Endodermal cell (in vitro differentiated cells): ENCODE results near the gene RECK. TPM values are rescaled to one million over a fixed set of nuclear protein-coding genes. Genes with fewer than 3 reads are reported as not detected.

Experiments used
- DNase-seq: peaks from one replicate; pipeline ENCODE4 v3.0.0-alpha.2; 2017
- H3K27ac ChIP-seq: 2 replicates; pipeline ENCODE4 v1.5.1; 2013; ENCODE audit warnings: mild to moderate bottlenecking, low read depth, low read length, moderate library complexity
- H3K27me3 ChIP-seq: 2 replicates; pipeline ENCODE4 v1.6.1; 2013; ENCODE audit warnings: mild to moderate bottlenecking, low read length, moderate library complexity; ENCODE audit not compliant: insufficient read depth, control insufficient read depth, poor library complexity, severe bottlenecking
- H3K36me3 ChIP-seq: 2 replicates; pipeline ENCODE4 v1.7.0; 2013; ENCODE audit warnings: mild to moderate bottlenecking, low read length, moderate library complexity; ENCODE audit not compliant: control insufficient read depth, insufficient read depth
- H3K4me1 ChIP-seq: one replicate; pipeline ENCODE4 v1.7.0; 2013; ENCODE audit warnings: low read length; ENCODE audit not compliant: control insufficient read depth, insufficient read depth
- H3K4me3 ChIP-seq: 2 replicates; pipeline ENCODE4 v1.5.1; 2013; ENCODE audit warnings: mild to moderate bottlenecking, low read length, moderate library complexity
- H3K9ac ChIP-seq: 2 replicates; pipeline ENCODE4 v1.6.1; 2013; ENCODE audit warnings: mild to moderate bottlenecking, low read length, moderate library complexity; ENCODE audit not compliant: poor library complexity, severe bottlenecking; ENCODE audit errors: extremely low read depth
- H3K9me3 ChIP-seq: 2 replicates; pipeline ENCODE4 v1.6.1; 2013; ENCODE audit warnings: mild to moderate bottlenecking, low read length, moderate library complexity; ENCODE audit not compliant: control insufficient read depth
- H3K27ac Mint-ChIP-seq: 2 replicates; pipeline ENCODE4 v1.8.0; 2020; ENCODE audit warnings: mixed read lengths
- H3K27me3 Mint-ChIP-seq: 2 replicates; pipeline ENCODE4 v1.8.0; 2021; ENCODE audit warnings: mild to moderate bottlenecking, mixed read lengths; ENCODE audit not compliant: insufficient read depth
- H3K36me3 Mint-ChIP-seq: 2 replicates; pipeline ENCODE4 v1.8.0; 2020; ENCODE audit warnings: low read depth, mixed read lengths
- H3K4me1 Mint-ChIP-seq: 2 replicates; pipeline ENCODE4 v1.8.0; 2020; ENCODE audit warnings: mixed read lengths
- H3K4me3 Mint-ChIP-seq: 2 replicates; pipeline ENCODE4 v1.8.0; 2020; ENCODE audit warnings: mild to moderate bottlenecking, moderate library complexity, mixed read lengths
- H3K9me3 Mint-ChIP-seq: 2 replicates; pipeline ENCODE4 v1.8.0; 2020; ENCODE audit warnings: mild to moderate bottlenecking, mixed read lengths
- WGBS, 2 experiments: methylation state at CpG; one replicate each; pipeline versions ENCODE4 v1.1.5 to v1.1.7; 2013; ENCODE audit warnings: missing lambda C conversion rate in 2 of 2, mixed read lengths in 1 of 2; ENCODE audit not compliant: insufficient coverage in 1 of 2, insufficient read length in 1 of 2; 5-methylcytosine and 5-hydroxymethylcytosine counted together
- total RNA-seq, 2 donors: library from RNA; stranded (reverse); fragmentation: NEBNext Ultra II Directional in 1 of 2; extraction: Animal tissue kit (Norgen Biotek cat#: 25700) in 1 of 2; gene quantifications; 2 replicates in 1 of 2; 3 replicates in 1 of 2; pipeline ENCODE4 v1.2.1, GENCODE V29; 2021
- TF ChIP-seq, protein P1 (sequence below): fragments of 200-600 bp; sonication (generic); conservative IDR thresholded peaks from 2 replicates; pipeline ENCODE4 v1.5.0; 2021; ENCODE audit warnings: antibody characterized with exemption, mild to moderate bottlenecking

Gene RECK
- total RNA-seq, 2 donors from 2014 or later = 11.5 to 16.1 TPM

DNA sequence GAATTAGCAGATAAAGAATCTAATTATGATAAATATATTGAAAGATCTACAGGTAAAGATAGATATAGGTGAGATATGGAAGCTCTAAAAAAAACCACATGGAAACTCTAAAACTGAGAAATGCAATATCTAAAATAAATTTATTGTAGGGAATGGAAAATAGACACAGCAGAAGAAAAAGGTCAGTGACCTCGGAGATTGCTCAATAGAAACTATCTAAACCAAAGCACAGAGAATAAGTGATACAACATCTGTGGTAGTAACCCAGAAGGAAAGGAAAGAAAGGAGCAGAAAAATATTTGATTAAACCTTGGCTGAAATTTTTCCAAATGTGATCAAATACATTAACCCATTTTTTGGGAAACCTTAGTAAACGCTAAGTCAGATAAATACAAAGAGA, 56.7 kb downstream of the RECK start:
- TF ChIP-seq, protein P1, sequence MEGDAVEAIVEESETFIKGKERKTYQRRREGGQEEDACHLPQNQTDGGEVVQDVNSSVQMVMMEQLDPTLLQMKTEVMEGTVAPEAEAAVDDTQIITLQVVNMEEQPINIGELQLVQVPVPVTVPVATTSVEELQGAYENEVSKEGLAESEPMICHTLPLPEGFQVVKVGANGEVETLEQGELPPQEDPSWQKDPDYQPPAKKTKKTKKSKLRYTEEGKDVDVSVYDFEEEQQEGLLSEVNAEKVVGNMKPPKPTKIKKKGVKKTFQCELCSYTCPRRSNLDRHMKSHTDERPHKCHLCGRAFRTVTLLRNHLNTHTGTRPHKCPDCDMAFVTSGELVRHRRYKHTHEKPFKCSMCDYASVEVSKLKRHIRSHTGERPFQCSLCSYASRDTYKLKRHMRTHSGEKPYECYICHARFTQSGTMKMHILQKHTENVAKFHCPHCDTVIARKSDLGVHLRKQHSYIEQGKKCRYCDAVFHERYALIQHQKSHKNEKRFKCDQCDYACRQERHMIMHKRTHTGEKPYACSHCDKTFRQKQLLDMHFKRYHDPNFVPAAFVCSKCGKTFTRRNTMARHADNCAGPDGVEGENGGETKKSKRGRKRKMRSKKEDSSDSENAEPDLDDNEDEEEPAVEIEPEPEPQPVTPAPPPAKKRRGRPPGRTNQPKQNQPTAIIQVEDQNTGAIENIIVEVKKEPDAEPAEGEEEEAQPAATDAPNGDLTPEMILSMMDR = no peak
- H3K36me3 ChIP-seq = no peaks in the 10 kb centered on the region
- Mint-ChIP-seq H3K4me1 (peaks cover 22% of the 10 kb centered on the region), H3K27ac (no peak overlapping the region), H3K9me3 (no peaks in the 10 kb centered on the region), H3K36me3 (no peaks in the 10 kb centered on the region), H3K4me3 (no peak overlapping the region), H3K27me3 (no peaks in the 10 kb centered on the region)
- H3K27ac ChIP-seq = no peak overlapping the region
- 96% methylated on average over 2 of the region's 2 CpGs; no CpG with 5 or more reads in 1 of the 2 experiments for WGBS, 2 experiments
- DNase-seq = no peak
- H3K4me1 ChIP-seq = no peaks in the 10 kb centered on the region
- H3K4me3 ChIP-seq = no peak overlapping the region
- no peaks in the 10 kb centered on the region for H3K9me3 ChIP-seq
- no peaks in the 10 kb centered on the region for H3K27me3 ChIP-seq
- H3K9ac ChIP-seq = no peak overlapping the region

DNA sequence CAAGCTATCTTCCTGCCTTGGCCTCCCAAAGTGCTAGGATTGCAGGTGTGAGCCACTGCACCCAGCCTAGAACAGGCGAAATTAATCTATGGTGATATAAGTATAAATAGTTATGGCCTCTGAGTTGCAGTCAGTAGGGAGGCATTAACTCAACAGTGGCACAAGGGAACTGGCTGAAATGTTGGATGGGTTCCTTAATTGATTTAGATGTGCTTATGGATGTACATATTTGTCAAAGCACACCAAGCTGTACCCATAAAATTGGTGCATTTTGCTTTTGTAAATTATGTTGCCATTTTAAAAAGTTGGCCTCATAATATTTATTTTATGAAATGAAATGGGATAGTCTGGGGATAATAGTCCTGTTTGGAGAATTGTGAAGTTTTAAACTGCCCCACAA, 63.0 kb downstream of the RECK start:
- Mint-ChIP-seq H3K4me3 (no peak overlapping the region), H3K4me1 (peaks cover 38% of the 10 kb centered on the region), H3K36me3 (no peaks in the 10 kb centered on the region), H3K9me3 (no peaks in the 10 kb centered on the region), H3K27me3 (no peaks in the 10 kb centered on the region), H3K27ac (no peak overlapping the region)
- Histone ChIP-seq H3K4me3 (no peak overlapping the region), H3K9me3 (no peaks in the 10 kb centered on the region), H3K27ac (no peak overlapping the region), H3K4me1 (peaks cover 8% of the 10 kb centered on the region), H3K9ac (no peak overlapping the region), H3K36me3 (no peaks in the 10 kb centered on the region), H3K27me3 (no peaks in the 10 kb centered on the region)
- TF ChIP-seq, protein P1 = no peak
- 97 to 100% methylated on average over 1 of the region's 1 CpG for WGBS, 2 experiments
- no peak for DNase-seq

DNA sequence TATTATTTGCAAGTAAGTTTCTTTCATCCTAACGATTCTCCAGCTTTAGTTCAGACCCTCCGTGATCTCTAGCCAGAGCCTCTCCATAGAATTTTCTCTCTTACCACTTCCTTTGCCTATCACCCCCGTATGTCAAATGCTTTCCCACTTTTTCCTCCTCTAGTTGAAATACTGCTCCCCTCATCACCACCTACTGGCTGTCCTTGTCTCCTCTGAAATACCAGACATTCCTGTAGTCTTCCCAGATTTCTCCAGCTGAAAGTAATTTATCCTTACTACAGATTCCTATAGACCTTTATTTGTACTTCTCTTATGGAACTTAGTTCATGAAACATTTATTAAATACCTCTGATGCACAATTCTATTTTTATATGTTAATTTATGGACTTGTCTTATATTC, 63.8 kb downstream of the RECK start:
- Histone ChIP-seq H3K27me3 (no peaks in the 10 kb centered on the region), H3K9me3 (no peaks in the 10 kb centered on the region), H3K4me3 (no peak overlapping the region), H3K4me1 (peaks cover 8% of the 10 kb centered on the region), H3K27ac (no peak overlapping the region), H3K36me3 (no peaks in the 10 kb centered on the region), H3K9ac (no peak overlapping the region)
- Mint-ChIP-seq H3K9me3 (no peaks in the 10 kb centered on the region), H3K27me3 (no peaks in the 10 kb centered on the region), H3K36me3 (peaks cover 4% of the 10 kb centered on the region), H3K4me1 (peaks cover 38% of the 10 kb centered on the region), H3K27ac (peak overlapping the region; percentile 83), H3K4me3 (no peak overlapping the region)
- WGBS, 2 experiments = 44 to 60% methylated on average over 3 of the region's 3 CpGs
- TF ChIP-seq, protein P1 = peak; percentile 60
- no peak for DNase-seq
